Endothelial cell of umbilical vein (primary cell): Measurements from ENCODE around the gene INHBB. TPM values are rescaled to one million over a fixed set of nuclear protein-coding genes. Genes with fewer than 3 reads are reported as not detected.

Experiments used
- BruUV-seq: library from RNA; stranded (reverse); fragments of 400-500 nt; replicated peaks from 2 replicates; lab custom pipeline; 2021; lab: Mats Ljungman, UMichigan
- CTCF ChIA-PET: fragments of 300-600, 350-600 bp; sonication (Branson Sonifier 250); formaldehyde crosslinking; loops from one replicate; lab custom pipeline; 2021; ENCODE audit warnings: antibody characterized with exemption, inconsistent platforms; lab: Charles Lee
- POLR2A ChIA-PET: fragments of 300-600, 350-600 bp; sonication (Branson Sonifier 250); formaldehyde crosslinking; loops from one replicate; lab custom pipeline; 2021; ENCODE audit warnings: antibody characterized with exemption, inconsistent platforms; lab: Charles Lee
- DNase-seq: peaks from one replicate; pipeline ENCODE4 v3.0.0-alpha.2; 2011; ENCODE audit warnings: low read depth, low spot score
- FAIRE-seq: peaks from 2 replicates; lab custom pipeline; 2011; peaks lifted over from hg19 to GRCh38; lab: Jason Lieb, UNC
- H2AFZ ChIP-seq: 2 replicates; pipeline ENCODE4 v1.6.0; 2012; ENCODE audit warnings: low read depth, low read length, control low read depth, inconsistent platforms
- H3K27ac ChIP-seq: 2 replicates; pipeline ENCODE4 v1.5.1; 2011; ENCODE audit warnings: low read depth, mild to moderate bottlenecking, control low read depth, low read length, moderate library complexity; ENCODE audit not compliant: insufficient read depth
- H3K27me3 ChIP-seq, 2 experiments: 2 replicates each; pipeline versions ENCODE4 v1.6.0 to v1.6.1; 2011; ENCODE audit warnings: low read length in 2 of 2, mixed read lengths in 1 of 2; ENCODE audit not compliant: control insufficient read depth in 2 of 2, insufficient read depth in 2 of 2
- H3K36me3 ChIP-seq, 2 experiments: 2 replicates in 1 of 2; 3 replicates in 1 of 2; pipeline ENCODE4 v1.5.1; 2011; ENCODE audit warnings: low read length in 2 of 2, mild to moderate bottlenecking in 1 of 2, moderate library complexity in 1 of 2; ENCODE audit not compliant: control insufficient read depth in 2 of 2, insufficient read depth in 2 of 2; ENCODE audit errors: extremely low read depth in 1 of 2
- H3K4me1 ChIP-seq: 3 replicates; pipeline ENCODE4 v1.5.1; 2011; ENCODE audit warnings: mild to moderate bottlenecking, low read length; ENCODE audit not compliant: control insufficient read depth, insufficient read depth; ENCODE audit errors: extremely low read depth
- H3K4me2 ChIP-seq: 2 replicates; pipeline ENCODE4 v1.6.1; 2011; ENCODE audit warnings: low read length, control low read depth, mixed read lengths; ENCODE audit not compliant: insufficient read depth
- H3K4me3 ChIP-seq, 3 experiments: fragments of 200-600 bp in 1 of 3; sonication (generic), shearing (Covaris generic) in 1 of 3; replicated peaks in 1 of 3; 2 replicates each; pipeline ENCODE4 v1.5.1; 2011 to 2016; ENCODE audit warnings: control low read depth in 3 of 3, low read length in 3 of 3, mild to moderate bottlenecking in 2 of 3, inconsistent platforms in 1 of 3, low read depth in 1 of 3, moderate library complexity in 1 of 3; ENCODE audit not compliant: insufficient read depth in 1 of 3
- H3K79me2 ChIP-seq: 2 replicates; pipeline ENCODE4 v1.6.0; 2012; ENCODE audit warnings: low read length, inconsistent platforms; ENCODE audit not compliant: control insufficient read depth, insufficient read depth
- H3K9ac ChIP-seq: replicated peaks from 2 replicates; pipeline ENCODE3; 2011; ENCODE audit warnings: low read length, control low read depth; ENCODE audit not compliant: insufficient read depth; ENCODE audit errors: extremely low read depth
- H3K9me1 ChIP-seq: replicated peaks from 3 replicates; pipeline ENCODE4 v1.6.0; 2011; ENCODE audit warnings: mild to moderate bottlenecking, low read length; ENCODE audit not compliant: control insufficient read depth, insufficient read depth; ENCODE audit errors: extremely low read depth
- H3K9me3 ChIP-seq: replicated peaks from 2 replicates; pipeline ENCODE4 v1.5.1; 2012; ENCODE audit warnings: low read length, inconsistent platforms; ENCODE audit not compliant: control insufficient read depth, insufficient read depth
- H4K20me1 ChIP-seq: replicated peaks from 2 replicates; pipeline ENCODE3; 2011; ENCODE audit warnings: mild to moderate bottlenecking, low read length; ENCODE audit not compliant: control insufficient read depth, insufficient read depth; ENCODE audit errors: extremely low read depth
- FOS ChIP-seq: IDR thresholded peaks from 2 replicates; pipeline ENCODE4 v1.6.1; 2011; ENCODE audit warnings: mild to moderate bottlenecking, low read length, moderate library complexity, borderline replicate concordance; ENCODE audit not compliant: insufficient read depth
- JUN ChIP-seq: IDR thresholded peaks from 2 replicates; pipeline ENCODE4 v1.6.1; 2011; ENCODE audit warnings: borderline replicate concordance, low read depth; ENCODE audit not compliant: insufficient read length, insufficient read depth
- MYC ChIP-seq: IDR thresholded peaks from one replicate; pipeline ENCODE4 v1.6.1; 2011; ENCODE audit warnings: mild to moderate bottlenecking, low read depth, low read length
- POLR2A ChIP-seq: IDR thresholded peaks from 2 replicates; pipeline ENCODE4 v1.6.1; 2012; ENCODE audit warnings: low read depth, mild to moderate bottlenecking, control low read depth, low read length
- POLR2AphosphoS5 ChIP-seq: IDR thresholded peaks from 2 replicates; pipeline ENCODE4 v1.6.1; 2012; ENCODE audit warnings: low read depth, mild to moderate bottlenecking, control low read depth, low read length, moderate library complexity; ENCODE audit not compliant: insufficient read depth
- dilution Hi-C: fragments of 300-500 bp; cut with MboI; formaldehyde crosslinking; loops from one replicate; pipeline ENCODE4 v1.15.0; 2019; ENCODE audit warnings: low sequenced_read_pairs; ENCODE audit not compliant: extremely low pct_ligation_motif_present
- intact Hi-C: fragments of 100-400 bp; cut with micrococcal nuclease; formaldehyde crosslinking; loops from one replicate; pipeline ENCODE4 v1.10.0; 2022
- polyA plus RNA-seq, 4 experiments: library from polyadenylated mRNA; depleted of rRNA in 3 of 4; stranded (reverse) in 3 of 4; unstranded in 1 of 4; fragments of >200 nt; gene quantifications; 2 replicates each; pipeline versions ENCODE4 v1.2.1 to v1.2.3, GENCODE V29; 2011 to 2012; ENCODE audit warnings: missing spikeins in 1 of 4
- total RNA-seq: library from RNA; stranded (reverse); gene quantifications from 2 replicates; pipeline ENCODE4 v1.2.3, GENCODE V29; 2021
- TF ChIP-seq, protein P1 (sequence below), 2 donors: IDR thresholded peaks; 1 replicate in 1 of 2; 2 replicates in 1 of 2; pipeline ENCODE4 v1.5.1; 2011; ENCODE audit warnings: low read length in 2 of 2, mild to moderate bottlenecking in 2 of 2, moderate library complexity in 2 of 2, control low read depth in 1 of 2, inconsistent platforms in 1 of 2, low read depth in 1 of 2; ENCODE audit not compliant: insufficient read depth in 1 of 2; ENCODE audit errors: extremely low read depth in 1 of 2
- TF ChIP-seq, protein P2 (sequence below): IDR thresholded peaks from 2 replicates; pipeline ENCODE4 v1.6.1; 2011; ENCODE audit not compliant: insufficient read depth, insufficient read length

Gene INHBB
- total and polyA plus RNA-seq, 2 donors (not counting 3 experiments of a cell fraction or from before 2014, with no cell fraction given) = 0.11 to 1.8 TPM

DNA sequence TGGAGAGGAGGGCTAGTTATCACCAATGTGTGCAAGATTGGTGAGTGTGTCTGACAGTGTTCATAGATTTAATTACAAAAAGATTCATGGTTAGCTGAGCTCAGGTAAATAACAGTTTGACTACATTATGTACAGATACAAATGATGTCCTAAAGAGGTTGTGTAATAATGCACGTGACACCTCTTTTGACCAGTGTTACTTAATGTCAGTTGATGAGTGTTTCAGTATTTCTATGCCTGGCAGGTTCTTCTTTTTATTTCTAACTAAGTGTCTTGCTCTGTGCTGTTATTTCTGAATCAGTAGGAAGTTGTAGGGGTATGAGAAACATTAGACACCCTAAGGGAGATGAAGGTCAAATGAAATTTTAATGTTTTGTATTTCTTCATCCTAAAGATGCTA lies 7.9 kb upstream of the INHBB start:
- Histone ChIP-seq H3K4me1 (no peaks in the 10 kb centered on the region), H3K79me2 (no peaks in the 10 kb centered on the region), H2AFZ (no peak overlapping the region), H3K4me3 (no peak overlapping the region), H4K20me1 (no peaks in the 10 kb centered on the region), H3K9me3 (no peaks in the 10 kb centered on the region), H3K27me3 (peaks cover 19 to 20% of the 10 kb centered on the region in 2 experiments), H3K36me3 (no peaks in the 10 kb centered on the region), H3K9me1 (no peaks in the 10 kb centered on the region), H3K4me2 (no peak overlapping the region), H3K9ac (no peak overlapping the region), H3K27ac (no peak overlapping the region)
- intact Hi-C loops (no loop called here), dilution Hi-C loops (no loop called here)
- no TSS peak for BruUV-seq
- DNase-seq = no peak
- ChIA-PET CTCF (no interaction called here), POLR2A (no interaction called here)
- TF ChIP-seq MYC = no peak
- TF ChIP-seq, protein P1, sequence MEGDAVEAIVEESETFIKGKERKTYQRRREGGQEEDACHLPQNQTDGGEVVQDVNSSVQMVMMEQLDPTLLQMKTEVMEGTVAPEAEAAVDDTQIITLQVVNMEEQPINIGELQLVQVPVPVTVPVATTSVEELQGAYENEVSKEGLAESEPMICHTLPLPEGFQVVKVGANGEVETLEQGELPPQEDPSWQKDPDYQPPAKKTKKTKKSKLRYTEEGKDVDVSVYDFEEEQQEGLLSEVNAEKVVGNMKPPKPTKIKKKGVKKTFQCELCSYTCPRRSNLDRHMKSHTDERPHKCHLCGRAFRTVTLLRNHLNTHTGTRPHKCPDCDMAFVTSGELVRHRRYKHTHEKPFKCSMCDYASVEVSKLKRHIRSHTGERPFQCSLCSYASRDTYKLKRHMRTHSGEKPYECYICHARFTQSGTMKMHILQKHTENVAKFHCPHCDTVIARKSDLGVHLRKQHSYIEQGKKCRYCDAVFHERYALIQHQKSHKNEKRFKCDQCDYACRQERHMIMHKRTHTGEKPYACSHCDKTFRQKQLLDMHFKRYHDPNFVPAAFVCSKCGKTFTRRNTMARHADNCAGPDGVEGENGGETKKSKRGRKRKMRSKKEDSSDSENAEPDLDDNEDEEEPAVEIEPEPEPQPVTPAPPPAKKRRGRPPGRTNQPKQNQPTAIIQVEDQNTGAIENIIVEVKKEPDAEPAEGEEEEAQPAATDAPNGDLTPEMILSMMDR (IDR thresholded peaks at IDR 0.05; ENCODE audit: extremely low read depth in 1 of 2, insufficient read depth in 1 of 2, low read depth in 1 of 2, low read length in 2 of 2) = no peak
- TF ChIP-seq, protein P2, sequence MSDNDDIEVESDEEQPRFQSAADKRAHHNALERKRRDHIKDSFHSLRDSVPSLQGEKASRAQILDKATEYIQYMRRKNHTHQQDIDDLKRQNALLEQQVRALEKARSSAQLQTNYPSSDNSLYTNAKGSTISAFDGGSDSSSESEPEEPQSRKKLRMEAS = no peak
- no peak for TF ChIP-seq FOS
- no peak for TF ChIP-seq JUN
- FAIRE-seq = no peak

DNA sequence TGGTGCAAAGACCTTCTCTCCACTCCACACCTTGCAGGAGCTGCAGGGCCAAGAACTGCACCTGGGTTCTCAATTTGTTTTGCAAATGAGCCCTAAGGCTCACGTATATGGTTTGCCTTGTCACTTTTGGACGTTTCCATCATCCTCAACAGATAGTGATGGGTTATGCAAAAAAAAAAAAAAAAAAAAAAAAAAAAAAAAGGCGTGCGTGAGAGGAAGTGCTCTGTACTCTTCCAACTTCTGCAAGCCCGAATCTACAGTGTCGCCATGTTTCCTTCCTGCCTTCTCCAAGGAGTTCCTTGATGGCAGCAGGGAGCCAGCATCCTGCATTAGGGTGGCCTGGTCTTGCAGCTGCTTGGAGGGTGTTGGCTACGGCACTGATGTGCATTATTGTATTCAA lies 4.0 kb upstream of the INHBB start:
- POLR2A ChIA-PET = no interaction called here
- dilution Hi-C loops (no loop called here), intact Hi-C loops (no loop called here)
- Histone ChIP-seq H3K4me1 (no peaks in the 10 kb centered on the region), H3K27me3 (peaks cover 34 to 51% of the 10 kb centered on the region in 2 experiments), H3K36me3 (no peaks in the 10 kb centered on the region), H2AFZ (no peak overlapping the region), H3K4me2 (no peak overlapping the region), H3K4me3 (no peak overlapping the region), H4K20me1 (no peaks in the 10 kb centered on the region), H3K79me2 (no peaks in the 10 kb centered on the region), H3K9me3 (no peaks in the 10 kb centered on the region), H3K9ac (no peak overlapping the region), H3K27ac (no peak overlapping the region), H3K9me1 (no peaks in the 10 kb centered on the region)
- CTCF ChIA-PET = interaction anchor here (0.7 to 6.1 kb wide), 9 partner anchors 8 to 340 kb away, joined by 3 to 148 read pairs (median 8); no protein-coding TSS in a partner anchor
- TF ChIP-seq, protein P2 = no peak
- TF ChIP-seq JUN = no peak
- no peak for TF ChIP-seq FOS
- TF ChIP-seq, protein P1 (IDR thresholded peaks at IDR 0.05; ENCODE audit: extremely low read depth in 1 of 2, insufficient read depth in 1 of 2, low read depth in 1 of 2, low read length in 2 of 2) = no peak
- no peak for TF ChIP-seq POLR2A
- no peak for TF ChIP-seq POLR2AphosphoS5
- BruUV-seq = no TSS peak
- FAIRE-seq (no peak), DNase-seq (no peak)
